Left ventricle myocardium inferior (tissue), 1 donor: ENCODE data around the gene SLC10A1. TPM values are rescaled to one million over a fixed set of nuclear protein-coding genes. Genes with fewer than 3 reads are reported as not detected.

Source experiments
- DNase-seq: peaks from one replicate; pipeline ENCODE4 v3.0.0-alpha.2; 2020
- H3K27ac ChIP-seq: fragments of 200-600 bp; replicated peaks from 2 replicates; pipeline ENCODE4 v1.8.0; 2021
- H3K27me3 ChIP-seq: fragments of 200-600 bp; 2 replicates; pipeline ENCODE4 v1.8.0; 2021; ENCODE audit warnings: low read depth
- H3K36me3 ChIP-seq: fragments of 200-600 bp; 2 replicates; pipeline ENCODE4 v1.8.0; 2021
- H3K4me1 ChIP-seq: fragments of 200-600 bp; 2 replicates; pipeline ENCODE4 v1.8.0; 2021
- H3K4me3 ChIP-seq: fragments of 200-600 bp; 2 replicates; pipeline ENCODE4 v1.8.0; 2021; ENCODE audit warnings: mild to moderate bottlenecking, moderate library complexity
- H3K9me3 ChIP-seq: fragments of 200-600 bp; replicated peaks from 2 replicates; pipeline ENCODE4 v1.8.0; 2021
- intact Hi-C: fragments of 100-400 bp; cut with micrococcal nuclease; formaldehyde crosslinking; loops from one replicate; pipeline ENCODE4 v1.11.0; 2022
- total RNA-seq: library from RNA; stranded (reverse); fragmentation: NEBNext Ultra II Directional; extraction: Animal tissue kit (Norgen Biotek cat#: 25700); gene quantifications from one replicate; pipeline ENCODE4 v1.2.1, GENCODE V29; 2021
- TF ChIP-seq, protein P1 (sequence below): fragments of 200-600 bp; IDR thresholded peaks from 2 replicates; pipeline ENCODE4 v1.8.0; 2021; ENCODE audit warnings: antibody characterized with exemption, mild to moderate bottlenecking, borderline replicate concordance
- donor health status: DM: no; HTN: yes; CAD: no; lungs with severe emphysema.

SLC10A1 gene
- total RNA-seq, 1 donor from 2014 or later: not detected

DNA sequence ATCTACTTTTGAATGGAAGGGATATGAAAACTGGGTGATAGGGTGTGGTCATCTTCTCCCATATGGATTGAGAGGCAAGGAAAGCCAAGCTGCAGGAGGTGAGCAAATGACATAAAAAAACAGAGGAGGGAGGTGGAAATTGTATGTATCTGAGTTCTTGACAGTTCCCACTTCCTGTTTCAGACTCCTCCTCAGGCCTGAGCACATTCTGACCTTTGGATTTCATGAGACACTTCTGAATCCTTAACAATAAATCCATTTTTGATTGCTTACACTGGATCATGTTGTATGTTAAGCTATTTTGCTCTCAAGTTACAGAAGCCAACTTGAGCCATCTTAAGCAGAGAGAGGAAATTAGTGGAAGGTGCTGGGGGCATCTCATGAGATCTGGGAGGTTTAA is 41.7 kb downstream of the SLC10A1 start:
- H3K27me3 ChIP-seq: no peaks in the 10 kb centered on the region
- H3K27ac ChIP-seq: no peak overlapping the region
- intact Hi-C loops: no loop called here
- TF ChIP-seq, protein P1, sequence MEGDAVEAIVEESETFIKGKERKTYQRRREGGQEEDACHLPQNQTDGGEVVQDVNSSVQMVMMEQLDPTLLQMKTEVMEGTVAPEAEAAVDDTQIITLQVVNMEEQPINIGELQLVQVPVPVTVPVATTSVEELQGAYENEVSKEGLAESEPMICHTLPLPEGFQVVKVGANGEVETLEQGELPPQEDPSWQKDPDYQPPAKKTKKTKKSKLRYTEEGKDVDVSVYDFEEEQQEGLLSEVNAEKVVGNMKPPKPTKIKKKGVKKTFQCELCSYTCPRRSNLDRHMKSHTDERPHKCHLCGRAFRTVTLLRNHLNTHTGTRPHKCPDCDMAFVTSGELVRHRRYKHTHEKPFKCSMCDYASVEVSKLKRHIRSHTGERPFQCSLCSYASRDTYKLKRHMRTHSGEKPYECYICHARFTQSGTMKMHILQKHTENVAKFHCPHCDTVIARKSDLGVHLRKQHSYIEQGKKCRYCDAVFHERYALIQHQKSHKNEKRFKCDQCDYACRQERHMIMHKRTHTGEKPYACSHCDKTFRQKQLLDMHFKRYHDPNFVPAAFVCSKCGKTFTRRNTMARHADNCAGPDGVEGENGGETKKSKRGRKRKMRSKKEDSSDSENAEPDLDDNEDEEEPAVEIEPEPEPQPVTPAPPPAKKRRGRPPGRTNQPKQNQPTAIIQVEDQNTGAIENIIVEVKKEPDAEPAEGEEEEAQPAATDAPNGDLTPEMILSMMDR: no peak
- no peak overlapping the region for H3K4me3 ChIP-seq
- peaks cover 5% of the 10 kb centered on the region for H3K4me1 ChIP-seq
- no peak for DNase-seq
- no peaks in the 10 kb centered on the region for H3K36me3 ChIP-seq
- no peaks in the 10 kb centered on the region for H3K9me3 ChIP-seq

DNA sequence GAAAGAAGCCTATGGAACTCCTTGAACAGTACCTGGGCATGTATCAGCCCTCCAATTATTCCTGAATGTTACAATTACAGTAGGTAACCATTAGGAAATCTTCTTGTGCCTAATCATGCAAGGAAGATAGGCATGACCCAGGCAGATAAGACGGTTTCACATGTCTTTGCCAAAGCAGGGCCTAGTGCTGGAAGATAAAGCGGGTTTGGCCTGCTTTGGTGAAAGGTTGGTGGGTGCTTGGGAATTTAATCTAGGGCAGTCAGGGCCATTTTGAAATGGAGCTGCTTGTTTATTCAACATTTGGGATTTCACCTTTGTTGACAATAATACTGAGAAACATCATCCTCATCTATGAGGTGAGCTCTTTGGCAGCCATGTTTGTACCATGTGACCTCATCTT is 42.6 kb downstream of the SLC10A1 start:
- TF ChIP-seq, protein P1: no peak
- intact Hi-C loops: no loop called here
- Histone ChIP-seq H3K9me3 (no peaks in the 10 kb centered on the region), H3K27ac (no peak overlapping the region), H3K36me3 (no peaks in the 10 kb centered on the region), H3K27me3 (no peaks in the 10 kb centered on the region), H3K4me1 (peaks cover 5% of the 10 kb centered on the region), H3K4me3 (no peak overlapping the region)
- no peak for DNase-seq

DNA sequence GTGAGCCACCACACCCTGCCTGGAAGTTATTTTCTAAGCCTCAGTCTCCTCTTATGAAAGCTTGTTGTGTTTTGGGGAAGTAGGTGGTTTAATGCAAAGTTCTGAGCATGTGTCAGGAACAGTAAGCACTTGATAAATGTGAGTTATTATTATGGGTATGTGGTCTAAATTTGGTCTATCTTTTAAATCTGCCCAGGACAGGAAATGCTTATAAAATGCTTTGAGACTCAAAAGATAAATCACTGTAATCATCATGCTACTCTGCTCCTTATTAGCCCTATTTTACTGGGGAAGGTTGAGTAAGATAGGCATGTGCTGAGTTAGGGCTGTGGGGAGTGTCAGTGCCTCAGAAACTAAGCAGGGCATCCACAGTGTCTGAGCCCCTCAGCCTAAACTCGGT is 43.2 kb downstream of the SLC10A1 start:
- DNase-seq: no peak
- Histone ChIP-seq H3K9me3 (no peaks in the 10 kb centered on the region), H3K27ac (no peak overlapping the region), H3K27me3 (no peaks in the 10 kb centered on the region), H3K36me3 (no peaks in the 10 kb centered on the region), H3K4me3 (no peak overlapping the region), H3K4me1 (peaks cover 5% of the 10 kb centered on the region)
- intact Hi-C loops: no loop called here
- TF ChIP-seq, protein P1: no peak

GRCh38 chr14:69752773-69753172 is 44.3 kb downstream of the SLC10A1 start:
- H3K36me3 ChIP-seq: no peaks in the 10 kb centered on the region
- H3K27ac ChIP-seq: no peak overlapping the region
- DNase-seq: no peak
- no peaks in the 10 kb centered on the region for H3K27me3 ChIP-seq
- TF ChIP-seq, protein P1: no peak
- H3K4me3 ChIP-seq: no peak overlapping the region
- peaks cover 5% of the 10 kb centered on the region for H3K4me1 ChIP-seq
- intact Hi-C loops: no loop called here
- H3K9me3 ChIP-seq: no peaks in the 10 kb centered on the region

DNA sequence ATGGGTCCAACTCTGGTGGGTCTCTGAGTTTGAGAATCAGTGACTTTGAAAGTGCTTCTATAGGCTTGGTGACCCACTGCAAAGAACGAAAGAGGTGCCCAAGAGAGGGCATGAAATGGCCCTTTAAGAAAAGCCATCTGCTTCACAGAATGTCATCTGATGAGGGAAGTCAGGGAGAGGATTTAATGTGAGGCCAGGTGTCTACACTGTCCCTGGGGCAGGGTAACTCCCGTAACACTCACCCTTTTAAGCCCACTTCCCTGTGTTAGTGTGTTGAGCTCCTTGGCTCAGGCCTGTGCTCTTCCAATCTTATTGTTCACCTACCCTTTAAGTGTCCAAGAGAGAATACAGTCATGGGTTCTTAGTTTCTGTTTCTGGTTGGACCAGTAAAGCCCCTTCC is 46.5 kb downstream of the SLC10A1 start:
- Histone ChIP-seq H3K4me3 (no peak overlapping the region), H3K9me3 (no peaks in the 10 kb centered on the region), H3K36me3 (no peaks in the 10 kb centered on the region), H3K27ac (no peak overlapping the region), H3K4me1 (no peaks in the 10 kb centered on the region), H3K27me3 (no peaks in the 10 kb centered on the region)
- no peak for DNase-seq
- TF ChIP-seq, protein P1: no peak
- intact Hi-C loops: no loop called here

DNA sequence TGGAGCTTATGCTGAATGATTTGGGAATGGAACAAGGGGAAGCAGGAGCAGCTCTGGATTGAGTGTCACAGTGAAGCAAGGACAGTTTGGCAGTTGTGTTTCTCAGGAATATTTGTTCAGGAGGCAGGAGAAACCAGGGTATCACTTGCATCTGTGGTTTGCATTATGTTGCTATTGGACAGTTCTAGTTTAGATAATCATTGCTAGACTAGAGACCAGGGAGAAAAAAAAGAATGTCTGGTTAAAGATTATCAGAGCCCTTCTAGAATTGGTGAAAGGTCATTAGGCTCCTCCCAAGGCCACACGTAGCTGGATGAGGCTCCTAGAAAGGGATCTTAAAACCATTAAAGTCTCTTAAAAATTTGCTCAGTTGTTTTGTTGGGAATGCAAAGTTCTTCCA is 47.1 kb downstream of the SLC10A1 start:
- Histone ChIP-seq H3K27me3 (no peaks in the 10 kb centered on the region), H3K4me1 (no peaks in the 10 kb centered on the region), H3K36me3 (no peaks in the 10 kb centered on the region), H3K4me3 (no peak overlapping the region), H3K27ac (no peak overlapping the region), H3K9me3 (no peaks in the 10 kb centered on the region)
- TF ChIP-seq, protein P1: no peak
- intact Hi-C loops: no loop called here
- no peak for DNase-seq
